K562 (cell line): Measurements from ENCODE around the gene ENDOV. TPM values are rescaled to one million over a fixed set of nuclear protein-coding genes. Genes with fewer than 3 reads are reported as not detected.
A peak's percentile ranks its signal among the peaks of the same experiment; 100 is the strongest.

Experiments used
- ATAC-seq: fragments of 200-7000 bp; cut with Tn5 transposase; 3 replicates; pipeline ENCODE4 v1.9.1; 2020; ENCODE audit warnings: moderate library complexity
- BruUV-seq: library from RNA; stranded (reverse); fragments of 400-500 nt; replicated peaks from 2 replicates; lab custom pipeline; 2021; lab: Mats Ljungman, UMichigan
- CTCF ChIA-PET: fragments of 300-600 bp; formaldehyde crosslinking; extraction: SDS; loops from one replicate; lab custom pipeline; 2021; ENCODE audit warnings: low intra/inter-chr PET ratio; lab: Yijun Ruan, JAX
- POLR2A ChIA-PET: fragments of 300-600, 350-650 bp; sonication (Branson Sonifier 250); formaldehyde crosslinking; extraction: SDS; loops from one replicate; lab custom pipeline; 2021; ENCODE audit warnings: antibody characterized with exemption, inconsistent platforms; lab: Yijun Ruan, JAX
- DNase-seq, 4 experiments: peaks; one replicate each; pipeline versions ENCODE4 v3.0.0 to v3.0.0-alpha.2; 2011 to 2018; ENCODE audit warnings: low spot score in 3 of 4, mixed read lengths in 3 of 4; ENCODE audit errors: extremely low read depth in 1 of 4
- FAIRE-seq: peaks from 2 replicates; lab custom pipeline; 2011; peaks lifted over from hg19 to GRCh38; lab: Jason Lieb, UNC
- H2AFZ ChIP-seq: 2 replicates; pipeline ENCODE4 v1.6.0; 2011; ENCODE audit warnings: low read depth, low read length, control low read depth, inconsistent platforms
- H3K27ac ChIP-seq: fragments of 200-600 bp; 3 replicates; pipeline ENCODE4 v1.8.0; 2011; ENCODE audit warnings: low read depth, mild to moderate bottlenecking, control low read depth, inconsistent platforms, low read length, moderate library complexity, mixed read lengths; ENCODE audit errors: extremely low read depth
- H3K27me3 ChIP-seq, 2 experiments: fragments of 300-600 bp in 1 of 2; 2 replicates in 1 of 2; 3 replicates in 1 of 2; pipeline versions ENCODE4 v1.6.0 to v1.8.0; 2011; ENCODE audit warnings: inconsistent platforms in 2 of 2, low read length in 2 of 2, mild to moderate bottlenecking in 1 of 2, mixed read lengths in 1 of 2, moderate library complexity in 1 of 2; ENCODE audit not compliant: control insufficient read depth in 2 of 2, insufficient read depth in 2 of 2
- H3K36me3 ChIP-seq: fragments of 300-600 bp; 3 replicates; pipeline ENCODE4 v1.8.0; 2011; ENCODE audit warnings: mild to moderate bottlenecking, low read length, inconsistent platforms; ENCODE audit not compliant: control insufficient read depth, insufficient read depth
- H3K4me1 ChIP-seq, 2 experiments: fragments of 200-600 bp in 1 of 2; replicated peaks in 1 of 2; 2 replicates in 1 of 2; 3 replicates in 1 of 2; pipeline versions ENCODE4 v1.5.1 to v1.8.0; 2011; ENCODE audit warnings: inconsistent platforms in 2 of 2, low read length in 2 of 2, mild to moderate bottlenecking in 1 of 2, mixed read lengths in 1 of 2, moderate library complexity in 1 of 2; ENCODE audit not compliant: control insufficient read depth in 2 of 2, insufficient read depth in 2 of 2
- H3K4me2 ChIP-seq: 2 replicates; pipeline ENCODE4 v1.6.1; 2011; ENCODE audit warnings: low read length, control low read depth, inconsistent platforms, mixed read lengths; ENCODE audit not compliant: insufficient read depth
- H3K4me3 ChIP-seq: fragments of 200-600 bp; sonication (generic), shearing (Covaris generic); 2 replicates; pipeline ENCODE4 v1.5.1; 2016; ENCODE audit warnings: control low read depth, inconsistent platforms
- H3K79me2 ChIP-seq: fragments of 200-600 bp; 3 replicates; pipeline ENCODE4 v1.8.0; 2011; ENCODE audit warnings: low read length, inconsistent platforms; ENCODE audit not compliant: control insufficient read depth, insufficient read depth
- H3K9ac ChIP-seq, 2 experiments: 2 replicates each; pipeline versions ENCODE4 v1.6.0 to v1.6.1; 2011; ENCODE audit warnings: low read depth in 2 of 2, low read length in 2 of 2, control low read depth in 1 of 2, inconsistent platforms in 1 of 2, mild to moderate bottlenecking in 1 of 2, mixed read lengths in 1 of 2; ENCODE audit not compliant: insufficient read depth in 1 of 2
- H3K9me1 ChIP-seq: one replicate; pipeline ENCODE4 v1.6.0; 2011; ENCODE audit warnings: inconsistent platforms, mild to moderate bottlenecking, low read length, moderate library complexity; ENCODE audit not compliant: control insufficient read depth, insufficient read depth
- H3K9me3 ChIP-seq: replicated peaks from 2 replicates; pipeline ENCODE4 v1.5.1; 2011; ENCODE audit warnings: low read depth, low read length, inconsistent platforms; ENCODE audit not compliant: control insufficient read depth, insufficient read depth
- H4K20me1 ChIP-seq: replicated peaks from 2 replicates; pipeline ENCODE4 v1.6.1; 2011; ENCODE audit warnings: low read length, inconsistent platforms, mixed read lengths; ENCODE audit not compliant: control insufficient read depth, insufficient read depth
- SMAD4 ChIP-seq: fragments of 250-450 bp; sonication (Bioruptor Pico); conservative IDR thresholded peaks from 2 replicates; pipeline ENCODE4 v1.8.0; 2021; ENCODE audit warnings: inconsistent platforms, mild to moderate bottlenecking, moderate library complexity
- WGBS: fragments of 100-300 bp; shearing (Covaris generic); methylation state at CpG from one replicate; pipeline ENCODE4 v1.1.6; 2016; ENCODE audit warnings: low coverage, mixed read lengths; ENCODE audit not compliant: insufficient coverage; ENCODE audit errors: missing lambda C conversion rate; 5-methylcytosine and 5-hydroxymethylcytosine counted together
- in situ Hi-C: fragments of 300-500 bp; cut with MboI; formaldehyde crosslinking; loops from 4 replicates; pipeline ENCODE4 v1.15.0; 2018; ENCODE audit warnings: inconsistent platforms, mixed read lengths
- intact Hi-C: fragments of 100-400 bp; cut with micrococcal nuclease; formaldehyde crosslinking; loops from 2 replicates; pipeline ENCODE4 v1.14.2; 2022
- polyA plus RNA-seq, 8 experiments: library from polyadenylated mRNA; depleted of rRNA in 4 of 8; stranded (reverse) in 5 of 8; unstranded in 3 of 8; fragments of >200 nt; fragmentation: Nextera tagmentation in 2 of 8; fragmentation: Illumina TruSeq in 1 of 8; extraction: Ambion mirVana in 2 of 8; extraction: Trizol in 1 of 8; gene quantifications; 2 replicates each; pipeline versions ENCODE4 v1.2.1 to v1.2.3, GENCODE V29; 2011 to 2014; ENCODE audit warnings: inconsistent platforms in 1 of 8, missing spikeins in 1 of 8
- total RNA-seq, 7 experiments: library from RNA; depleted of rRNA in 6 of 7; stranded (reverse); fragments of >200 nt in 6 of 7; fragmentation: Illumina TruSeq in 2 of 7; extraction: Trizol in 2 of 7; gene quantifications; 2 replicates each; pipeline versions ENCODE4 v1.2.1 to v1.2.3, GENCODE V29; 2011 to 2021; ENCODE audit warnings: low replicate concordance in 1 of 7
- TF ChIP-seq, protein P1 (sequence below), 2 experiments: fragments of 450-650 bp in 1 of 2; sonication (generic) in 1 of 2; formaldehyde crosslinking in 1 of 2; IDR thresholded peaks; 2 replicates each; pipeline versions ENCODE4 v1.7.1 to v1.9.0; 2016 to 2022; ENCODE audit warnings: inconsistent platforms in 1 of 2, mild to moderate bottlenecking in 1 of 2, missing genetic modification reagents in 1 of 2

Gene ENDOV
- total and polyA plus RNA-seq, 9 of the 15 experiments (the other 6 are each of a cell fraction or from before 2014, with no cell fraction given), result 1.2 to 8.2 (median 3.7) TPM

GRCh38 chr17:80413771-80414507, 1.0 kb upstream of the ENDOV start:
- in situ Hi-C loops, result no loop called here
- peak overlapping the region; percentile 59; the same call in 1 of the 2 replicates for H3K4me3 ChIP-seq
- 0 out of 3 replicates have a peak, but pooled peaks cover 3% of the 10 kb centered on the region for H3K36me3 ChIP-seq
- ATAC-seq (no peak), DNase-seq (peak in 1 of 4 experiments; percentile 11), FAIRE-seq (no peak)
- no peak overlapping the region for H3K27ac ChIP-seq
- ChIA-PET CTCF (no interaction called here), POLR2A (no interaction called here)
- no peaks in the 10 kb centered on the region for H4K20me1 ChIP-seq
- 45% methylated on average over 26 of the region's 26 CpGs for WGBS
- no TSS peak for BruUV-seq
- H3K9me1 ChIP-seq, result no peaks in the 10 kb centered on the region
- peak overlapping the region; percentile 89; the same call in 1 of the 2 replicates for H2AFZ ChIP-seq
- peak overlapping the region; percentile 93 for H3K4me2 ChIP-seq
- intact Hi-C loops, result loop anchor here (5.0 kb wide), 1 partner anchor 217 kb away; no protein-coding TSS in a partner anchor
- H3K9me3 ChIP-seq, result no peaks in the 10 kb centered on the region
- H3K27me3 ChIP-seq, result peaks cover 7 to 16% of the 10 kb centered on the region in 2 experiments; a peak in 4 of 5 replicates
- peak overlapping the region in 1 of 2 experiments; percentile 99; a peak in 2 of 4 replicates for H3K9ac ChIP-seq
- no peak for TF ChIP-seq SMAD4 (CRISPR knock-in tag)
- TF ChIP-seq, protein P1, sequence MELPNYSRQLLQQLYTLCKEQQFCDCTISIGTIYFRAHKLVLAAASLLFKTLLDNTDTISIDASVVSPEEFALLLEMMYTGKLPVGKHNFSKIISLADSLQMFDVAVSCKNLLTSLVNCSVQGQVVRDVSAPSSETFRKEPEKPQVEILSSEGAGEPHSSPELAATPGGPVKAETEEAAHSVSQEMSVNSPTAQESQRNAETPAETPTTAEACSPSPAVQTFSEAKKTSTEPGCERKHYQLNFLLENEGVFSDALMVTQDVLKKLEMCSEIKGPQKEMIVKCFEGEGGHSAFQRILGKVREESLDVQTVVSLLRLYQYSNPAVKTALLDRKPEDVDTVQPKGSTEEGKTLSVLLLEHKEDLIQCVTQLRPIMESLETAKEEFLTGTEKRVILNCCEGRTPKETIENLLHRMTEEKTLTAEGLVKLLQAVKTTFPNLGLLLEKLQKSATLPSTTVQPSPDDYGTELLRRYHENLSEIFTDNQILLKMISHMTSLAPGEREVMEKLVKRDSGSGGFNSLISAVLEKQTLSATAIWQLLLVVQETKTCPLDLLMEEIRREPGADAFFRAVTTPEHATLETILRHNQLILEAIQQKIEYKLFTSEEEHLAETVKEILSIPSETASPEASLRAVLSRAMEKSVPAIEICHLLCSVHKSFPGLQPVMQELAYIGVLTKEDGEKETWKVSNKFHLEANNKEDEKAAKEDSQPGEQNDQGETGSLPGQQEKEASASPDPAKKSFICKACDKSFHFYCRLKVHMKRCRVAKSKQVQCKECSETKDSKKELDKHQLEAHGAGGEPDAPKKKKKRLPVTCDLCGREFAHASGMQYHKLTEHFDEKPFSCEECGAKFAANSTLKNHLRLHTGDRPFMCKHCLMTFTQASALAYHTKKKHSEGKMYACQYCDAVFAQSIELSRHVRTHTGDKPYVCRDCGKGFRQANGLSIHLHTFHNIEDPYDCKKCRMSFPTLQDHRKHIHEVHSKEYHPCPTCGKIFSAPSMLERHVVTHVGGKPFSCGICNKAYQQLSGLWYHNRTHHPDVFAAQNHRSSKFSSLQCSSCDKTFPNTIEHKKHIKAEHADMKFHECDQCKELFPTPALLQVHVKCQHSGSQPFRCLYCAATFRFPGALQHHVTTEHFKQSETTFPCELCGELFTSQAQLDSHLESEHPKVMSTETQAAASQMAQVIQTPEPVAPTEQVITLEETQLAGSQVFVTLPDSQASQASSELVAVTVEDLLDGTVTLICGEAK (IDR thresholded peaks at IDR 0.05), result no peak
- TF ChIP-seq, protein P1 (CRISPR knock-in tag; IDR thresholded peaks at IDR 0.05), result peak; percentile 20; the same call in 1 of the 2 replicates
- H3K4me1 ChIP-seq, result peaks cover 3 to 19% of the 10 kb centered on the region in 2 experiments; a peak in 4 of 5 replicates
- H3K79me2 ChIP-seq, result peaks cover 7% of the 10 kb centered on the region; the same call in 2 of the 3 replicates
